HepG2 (cell line): ENCODE data around the gene ZSWIM2.

Source experiments
- ATF1 ChIP-seq: IDR thresholded peaks from 2 replicates; pipeline ENCODE4 v1.6.1; 2016; ENCODE audit warnings: mild to moderate bottlenecking, control low read depth
- CTCF ChIP-seq: sonication (generic); formaldehyde crosslinking; IDR thresholded peaks from 2 replicates; pipeline ENCODE4 v1.5.0; 2020; ENCODE audit warnings: mild to moderate bottlenecking, missing genetic modification reagents, moderate library complexity
- ELF4 ChIP-seq: sonication (generic); formaldehyde crosslinking; IDR thresholded peaks from 2 replicates; pipeline ENCODE4 v1.5.0; 2020; ENCODE audit warnings: missing genetic modification reagents, mild to moderate bottlenecking, moderate library complexity, borderline replicate concordance
- FOXM1 ChIP-seq: sonication (generic); formaldehyde crosslinking; IDR thresholded peaks from 2 replicates; pipeline ENCODE4 v1.5.0; 2020; ENCODE audit warnings: missing genetic modification reagents
- ZNF17 ChIP-seq: sonication (generic); formaldehyde crosslinking; IDR thresholded peaks from 2 replicates; pipeline ENCODE4 v1.5.0; 2020; ENCODE audit warnings: mild to moderate bottlenecking, missing genetic modification reagents
- ZNF556 ChIP-seq: sonication (generic); formaldehyde crosslinking; IDR thresholded peaks from 2 replicates; pipeline ENCODE4 v1.4.0; 2020; ENCODE audit warnings: mild to moderate bottlenecking, missing genetic modification reagents, borderline replicate concordance
- TF ChIP-seq, protein P1 (sequence below): sonication (generic); formaldehyde crosslinking; IDR thresholded peaks from 2 replicates; pipeline ENCODE4 v1.4.0; 2020; ENCODE audit warnings: mild to moderate bottlenecking, missing genetic modification reagents, borderline replicate concordance
- TF ChIP-seq, protein P2 (sequence below): sonication (generic); formaldehyde crosslinking; IDR thresholded peaks from 2 replicates; pipeline ENCODE4 v1.4.0; 2020; ENCODE audit warnings: missing genetic modification reagents

DNA sequence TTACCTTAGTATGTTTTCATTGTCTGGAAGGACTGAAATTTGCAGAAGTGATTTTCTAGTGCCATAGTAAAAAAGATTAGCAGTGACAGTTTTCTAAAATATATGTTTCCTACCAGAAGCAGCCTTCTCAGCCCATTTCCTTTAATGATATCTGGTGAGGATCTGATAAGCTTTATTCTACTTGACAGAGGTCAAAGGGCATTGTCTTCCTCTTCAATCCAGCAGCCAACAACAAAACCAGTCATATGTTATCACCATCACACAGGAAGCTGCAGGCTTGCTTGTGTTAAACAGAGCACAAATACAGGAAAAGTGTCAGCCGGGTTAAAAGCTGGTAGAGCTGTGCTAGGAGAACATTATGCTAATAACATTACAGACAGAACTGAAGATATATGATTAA, 35.6 kb upstream of the ZSWIM2 start:
- TF ChIP-seq CTCF (CRISPR knock-in tag) (no peak), ATF1 (CRISPR knock-in tag) (no peak), ZNF17 (no peak), ELF4 (CRISPR knock-in tag) (no peak), FOXM1 (CRISPR knock-in tag) (no peak), ZNF556 (CRISPR knock-in tag) (no peak)
- TF ChIP-seq, protein P1, sequence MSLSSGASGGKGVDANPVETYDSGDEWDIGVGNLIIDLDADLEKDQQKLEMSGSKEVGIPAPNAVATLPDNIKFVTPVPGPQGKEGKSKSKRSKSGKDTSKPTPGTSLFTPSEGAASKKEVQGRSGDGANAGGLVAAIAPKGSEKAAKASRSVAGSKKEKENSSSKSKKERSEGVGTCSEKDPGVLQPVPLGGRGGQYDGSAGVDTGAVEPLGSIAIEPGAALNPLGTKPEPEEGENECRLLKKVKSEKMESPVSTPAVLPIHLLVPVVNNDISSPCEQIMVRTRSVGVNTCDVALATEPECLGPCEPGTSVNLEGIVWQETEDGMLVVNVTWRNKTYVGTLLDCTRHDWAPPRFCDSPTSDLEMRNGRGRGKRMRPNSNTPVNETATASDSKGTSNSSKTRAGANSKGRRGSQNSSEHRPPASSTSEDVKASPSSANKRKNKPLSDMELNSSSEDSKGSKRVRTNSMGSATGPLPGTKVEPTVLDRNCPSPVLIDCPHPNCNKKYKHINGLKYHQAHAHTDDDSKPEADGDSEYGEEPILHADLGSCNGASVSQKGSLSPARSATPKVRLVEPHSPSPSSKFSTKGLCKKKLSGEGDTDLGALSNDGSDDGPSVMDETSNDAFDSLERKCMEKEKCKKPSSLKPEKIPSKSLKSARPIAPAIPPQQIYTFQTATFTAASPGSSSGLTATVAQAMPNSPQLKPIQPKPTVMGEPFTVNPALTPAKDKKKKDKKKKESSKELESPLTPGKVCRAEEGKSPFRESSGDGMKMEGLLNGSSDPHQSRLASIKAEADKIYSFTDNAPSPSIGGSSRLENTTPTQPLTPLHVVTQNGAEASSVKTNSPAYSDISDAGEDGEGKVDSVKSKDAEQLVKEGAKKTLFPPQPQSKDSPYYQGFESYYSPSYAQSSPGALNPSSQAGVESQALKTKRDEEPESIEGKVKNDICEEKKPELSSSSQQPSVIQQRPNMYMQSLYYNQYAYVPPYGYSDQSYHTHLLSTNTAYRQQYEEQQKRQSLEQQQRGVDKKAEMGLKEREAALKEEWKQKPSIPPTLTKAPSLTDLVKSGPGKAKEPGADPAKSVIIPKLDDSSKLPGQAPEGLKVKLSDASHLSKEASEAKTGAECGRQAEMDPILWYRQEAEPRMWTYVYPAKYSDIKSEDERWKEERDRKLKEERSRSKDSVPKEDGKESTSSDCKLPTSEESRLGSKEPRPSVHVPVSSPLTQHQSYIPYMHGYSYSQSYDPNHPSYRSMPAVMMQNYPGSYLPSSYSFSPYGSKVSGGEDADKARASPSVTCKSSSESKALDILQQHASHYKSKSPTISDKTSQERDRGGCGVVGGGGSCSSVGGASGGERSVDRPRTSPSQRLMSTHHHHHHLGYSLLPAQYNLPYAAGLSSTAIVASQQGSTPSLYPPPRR = no peak
- TF ChIP-seq, protein P2, sequence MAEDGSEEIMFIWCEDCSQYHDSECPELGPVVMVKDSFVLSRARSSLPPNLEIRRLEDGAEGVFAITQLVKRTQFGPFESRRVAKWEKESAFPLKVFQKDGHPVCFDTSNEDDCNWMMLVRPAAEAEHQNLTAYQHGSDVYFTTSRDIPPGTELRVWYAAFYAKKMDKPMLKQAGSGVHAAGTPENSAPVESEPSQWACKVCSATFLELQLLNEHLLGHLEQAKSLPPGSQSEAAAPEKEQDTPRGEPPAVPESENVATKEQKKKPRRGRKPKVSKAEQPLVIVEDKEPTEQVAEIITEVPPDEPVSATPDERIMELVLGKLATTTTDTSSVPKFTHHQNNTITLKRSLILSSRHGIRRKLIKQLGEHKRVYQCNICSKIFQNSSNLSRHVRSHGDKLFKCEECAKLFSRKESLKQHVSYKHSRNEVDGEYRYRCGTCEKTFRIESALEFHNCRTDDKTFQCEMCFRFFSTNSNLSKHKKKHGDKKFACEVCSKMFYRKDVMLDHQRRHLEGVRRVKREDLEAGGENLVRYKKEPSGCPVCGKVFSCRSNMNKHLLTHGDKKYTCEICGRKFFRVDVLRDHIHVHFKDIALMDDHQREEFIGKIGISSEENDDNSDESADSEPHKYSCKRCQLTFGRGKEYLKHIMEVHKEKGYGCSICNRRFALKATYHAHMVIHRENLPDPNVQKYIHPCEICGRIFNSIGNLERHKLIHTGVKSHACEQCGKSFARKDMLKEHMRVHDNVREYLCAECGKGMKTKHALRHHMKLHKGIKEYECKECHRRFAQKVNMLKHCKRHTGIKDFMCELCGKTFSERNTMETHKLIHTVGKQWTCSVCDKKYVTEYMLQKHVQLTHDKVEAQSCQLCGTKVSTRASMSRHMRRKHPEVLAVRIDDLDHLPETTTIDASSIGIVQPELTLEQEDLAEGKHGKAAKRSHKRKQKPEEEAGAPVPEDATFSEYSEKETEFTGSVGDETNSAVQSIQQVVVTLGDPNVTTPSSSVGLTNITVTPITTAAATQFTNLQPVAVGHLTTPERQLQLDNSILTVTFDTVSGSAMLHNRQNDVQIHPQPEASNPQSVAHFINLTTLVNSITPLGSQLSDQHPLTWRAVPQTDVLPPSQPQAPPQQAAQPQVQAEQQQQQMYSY (CRISPR knock-in tag) = no peak
